NCI-H1048 (cell line): ENCODE measurements around the gene SCRT2.
A peak's percentile ranks its signal among the peaks of the same experiment; 100 is the strongest.
"Not testable (repeated sequence)": the region's sequence is repeated elsewhere in the genome, so short reads cannot be mapped to it uniquely, and the experiment has no call there.

Experiments used
- DNase-seq: peaks from one replicate; lab custom pipeline; 2025; lab: John Stamatoyannopoulos, UW

SCRT2 gene

DNA sequence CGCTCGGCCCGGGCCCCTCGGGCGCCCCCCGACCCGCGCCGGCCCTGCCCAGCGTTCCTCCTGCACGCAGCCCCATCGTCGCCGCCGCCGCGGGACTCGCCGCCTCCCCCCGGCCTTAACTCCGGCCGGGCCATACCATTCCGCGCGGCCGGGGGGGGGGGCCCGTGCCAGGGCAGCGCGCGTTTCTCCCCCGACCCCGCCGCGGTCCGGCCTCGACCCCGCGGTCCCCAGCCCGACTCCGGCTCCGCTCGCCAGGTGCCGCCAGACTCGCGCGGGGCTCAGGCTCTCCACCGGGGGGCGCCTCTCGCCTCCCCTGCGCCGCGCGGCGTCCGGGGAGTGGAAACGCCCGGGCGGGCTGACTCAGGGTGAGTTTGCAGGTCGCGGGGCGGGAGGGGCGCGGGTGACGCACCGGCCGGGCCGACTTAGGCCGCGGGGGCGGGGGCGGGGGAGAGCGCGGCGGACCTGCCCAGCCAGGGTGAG, 22.5 kb downstream of the SCRT2 start, which contains the start of gene SRXN1:
Gene SRXN1 (minus strand): TSS at position 91 of the 480 bp plus-strand sequence. CDS start 15 bp downstream, at position 76.
- DNase-seq: peak; percentile 56

DNA sequence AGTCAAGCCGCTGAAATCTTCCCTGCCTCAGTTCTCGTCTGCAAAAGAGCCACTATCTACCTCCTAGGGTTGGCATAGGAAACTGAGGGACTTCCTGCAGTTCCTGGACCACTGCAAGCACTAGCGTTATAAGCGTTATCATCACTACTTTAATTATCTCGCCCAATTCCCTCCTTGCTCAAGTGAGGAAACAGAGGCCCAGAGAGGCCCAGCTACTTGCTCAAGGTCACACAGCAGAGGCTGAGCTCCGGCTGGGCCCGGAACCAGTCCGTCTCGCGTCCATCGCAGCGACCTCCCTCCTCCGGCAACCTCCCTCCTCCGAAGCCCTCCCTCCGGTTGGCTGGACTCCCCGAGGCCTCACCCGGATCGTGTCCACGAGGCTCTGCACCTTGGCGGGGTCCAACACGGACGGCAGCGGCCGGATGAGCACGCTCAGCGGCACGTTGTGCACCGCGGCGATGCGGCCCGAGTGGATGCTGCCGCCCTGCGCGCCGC, 22.9 kb downstream of the SCRT2 start:
- DNase-seq: no peak

DNA sequence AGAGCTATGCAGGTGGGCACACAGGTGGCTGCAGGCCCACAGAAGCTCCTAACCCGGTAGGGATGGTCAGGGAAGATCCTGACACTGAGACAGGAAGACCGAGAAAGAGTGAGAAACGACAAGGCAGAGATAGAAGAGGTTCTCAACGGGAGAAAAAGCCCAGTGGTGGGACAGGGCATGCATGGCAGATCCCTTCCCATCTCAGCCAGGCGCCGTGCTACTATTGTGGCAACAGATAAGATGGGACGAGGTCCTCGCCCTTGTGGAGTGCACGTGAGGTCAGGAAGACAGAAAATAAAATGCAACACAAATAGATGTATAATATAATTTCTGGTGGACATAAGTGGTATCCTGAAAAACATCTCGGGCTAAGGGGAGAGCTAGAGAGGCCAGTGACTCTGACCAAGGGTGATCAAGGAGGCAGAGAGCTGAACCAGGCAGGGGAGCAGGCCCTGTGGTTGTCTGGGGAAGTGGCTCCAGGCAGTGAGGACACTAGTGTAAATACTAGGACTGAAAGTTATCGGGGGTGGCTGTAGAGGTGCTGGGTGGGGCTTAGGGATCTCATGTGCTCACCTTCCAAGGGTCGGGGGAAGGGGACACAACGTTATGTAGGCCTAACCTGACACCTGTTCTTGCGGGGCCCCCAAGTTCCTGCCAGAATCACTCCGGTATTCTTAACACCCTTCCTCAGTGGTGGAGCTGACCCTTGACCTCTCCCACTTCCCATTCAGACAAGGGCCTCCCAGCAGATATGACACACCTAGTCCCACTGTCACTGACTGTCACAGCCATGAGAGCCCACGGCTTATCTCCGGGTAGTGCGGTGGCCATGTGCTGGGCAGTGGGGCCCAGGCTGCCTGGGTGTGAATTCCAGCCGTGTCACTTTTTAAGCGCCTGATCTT, 23.6 kb downstream of the SCRT2 start:
- no peak for DNase-seq

GRCh38 chr20:650954-651353, 24.6 kb downstream of the SCRT2 start:
- DNase-seq: no peak

DNA sequence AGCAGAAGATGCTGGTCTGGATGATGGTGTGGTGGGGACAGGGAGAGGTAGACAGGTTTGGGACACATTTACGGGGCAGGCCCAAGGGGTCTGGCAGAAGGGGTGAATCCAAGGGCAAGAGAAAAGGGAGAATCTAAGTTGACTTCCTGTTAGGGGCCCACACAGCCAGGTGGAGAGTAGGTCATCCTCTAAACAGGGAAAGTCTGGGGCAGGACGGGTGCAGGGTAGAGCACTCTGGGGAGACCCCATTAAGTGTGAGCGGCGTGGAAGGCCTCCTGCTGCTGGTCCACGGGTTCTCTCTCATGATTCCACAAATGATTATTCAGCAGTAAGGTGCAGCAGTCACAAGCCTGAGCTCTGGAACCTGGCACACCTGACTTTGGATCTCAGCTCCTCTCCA, 25.3 kb downstream of the SCRT2 start:
- no peak for DNase-seq

- no peak for DNase-seq
Observed at GRCh38 chr20:647479-648019, 28.1 kb downstream of the SCRT2 start.

DNA sequence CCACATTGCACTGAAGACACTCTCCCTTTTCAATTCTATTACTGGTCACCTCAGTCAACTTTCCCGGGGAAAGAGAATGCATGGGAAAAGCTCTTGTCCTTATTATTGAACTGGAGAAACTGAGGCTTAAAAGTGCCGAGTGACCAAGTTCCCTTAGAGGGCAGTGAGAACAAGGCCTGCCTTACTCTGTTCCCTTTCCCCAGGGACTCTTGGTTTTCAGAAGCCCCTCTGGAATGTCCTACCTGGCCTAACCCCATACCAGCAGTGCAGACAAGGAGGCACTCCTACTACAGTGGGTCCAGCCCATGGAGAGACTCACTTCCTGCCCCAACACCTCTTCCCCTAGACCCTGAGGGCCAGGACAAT, 28.8 kb downstream of the SCRT2 start:
- no peak for DNase-seq

DNA sequence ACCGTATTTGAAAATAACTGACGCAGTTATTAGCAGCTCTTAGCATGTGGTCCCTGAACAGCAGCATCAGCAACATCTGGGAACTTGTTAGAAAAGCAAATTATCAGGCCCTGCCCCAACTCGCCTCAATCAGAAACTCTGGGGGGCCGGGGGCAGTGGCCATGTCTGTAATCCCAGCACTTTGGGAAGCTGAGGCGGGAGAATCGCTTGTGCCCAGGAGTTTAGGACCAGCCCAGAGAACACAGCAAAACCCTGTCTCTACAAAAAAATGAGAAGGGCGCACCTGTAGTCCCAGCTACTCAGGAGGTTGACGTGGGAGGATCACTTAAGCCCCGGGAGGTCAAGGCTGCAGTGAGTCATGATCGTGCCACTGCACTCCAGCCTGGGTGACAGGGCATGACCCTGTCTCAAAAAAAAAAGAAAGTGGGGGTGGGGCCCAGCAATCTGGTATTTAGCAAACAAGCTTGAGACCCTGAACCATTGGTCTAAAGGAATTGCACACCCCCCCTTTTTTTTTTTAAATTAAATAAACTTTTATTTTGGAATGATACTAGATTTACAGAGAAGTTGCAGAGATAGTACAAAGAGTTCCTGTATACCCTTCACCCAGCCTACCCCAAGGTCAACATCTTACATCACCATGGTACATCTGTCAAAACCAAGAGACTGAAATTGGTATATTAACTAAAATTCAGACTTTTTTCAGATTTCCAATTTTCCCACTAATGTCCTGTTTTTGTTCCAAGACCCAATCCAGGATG, 29.3 kb downstream of the SCRT2 start:
- no peak for DNase-seq

DNA sequence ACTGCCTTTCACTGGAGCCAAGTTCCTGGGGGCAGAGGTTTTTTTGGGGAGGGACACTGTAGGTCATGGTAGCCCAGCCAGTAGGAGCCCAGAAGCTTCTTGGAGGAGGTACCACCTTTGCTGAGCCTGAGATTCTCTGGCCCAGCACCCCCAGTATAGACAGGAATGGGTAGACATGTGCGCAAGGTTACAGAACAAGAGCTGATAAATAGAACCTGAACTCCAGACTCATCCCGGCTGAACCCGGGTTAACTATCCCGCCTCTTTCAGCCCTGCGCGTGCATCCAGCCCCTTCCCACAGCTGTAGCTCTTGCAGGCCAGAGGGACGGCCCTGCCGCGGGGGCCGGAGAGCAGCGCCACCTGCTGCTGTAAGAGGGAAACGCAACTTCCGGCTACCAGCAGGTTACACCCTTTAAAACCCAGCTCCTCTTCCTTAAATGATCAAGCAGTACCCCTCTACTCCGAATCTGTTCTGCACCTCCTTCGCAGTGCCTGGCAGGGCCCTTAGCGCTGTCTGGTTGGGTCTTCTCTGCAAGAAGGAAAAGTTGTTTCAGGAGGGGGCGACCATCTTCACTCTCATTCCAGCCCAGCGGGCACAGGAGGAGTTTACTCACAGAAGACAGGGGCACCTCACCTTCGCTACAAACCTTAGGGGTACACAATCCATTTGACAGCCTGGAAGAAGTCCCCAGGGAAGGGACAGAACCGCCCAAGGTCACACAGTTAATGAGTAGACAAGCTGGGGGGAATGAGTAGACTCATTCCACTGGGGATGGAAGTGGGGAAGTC, 30.1 kb downstream of the SCRT2 start:
- DNase-seq: peak; percentile 18

GRCh38 chr20:644692-645317, 30.8 kb downstream of the SCRT2 start:
- DNase-seq: no peak

- DNase-seq: no peak
Observed at GRCh38 chr20:642398-643174, 33.0 kb downstream of the SCRT2 start.

- DNase-seq: not testable (repeated sequence)
Observed at GRCh38 chr20:642013-642397, 33.6 kb downstream of the SCRT2 start.

GRCh38 chr20:641516-641875, 34.1 kb downstream of the SCRT2 start:
- DNase-seq: no peak

GRCh38 chr20:640674-641515, 34.7 kb downstream of the SCRT2 start:
- no peak for DNase-seq

DNA sequence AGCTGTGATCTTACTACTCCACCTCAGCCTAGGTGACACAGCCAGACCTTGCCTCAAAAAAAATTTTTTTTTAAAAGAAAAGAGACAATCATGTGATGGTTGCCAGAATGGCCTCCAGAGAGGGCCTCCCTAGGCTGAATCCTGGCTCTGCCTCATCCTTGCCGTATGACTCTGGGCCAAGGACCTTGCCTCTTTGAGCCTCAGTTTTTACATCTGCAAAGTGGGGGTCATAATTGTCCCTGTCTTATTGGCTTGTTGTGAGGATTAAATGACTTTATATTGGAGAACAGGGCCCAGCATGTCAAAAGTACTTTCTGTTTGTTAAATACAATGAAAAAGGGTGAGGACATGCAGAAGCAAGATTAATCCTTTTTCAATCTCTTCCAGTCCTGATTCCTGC, 37.0 kb downstream of the SCRT2 start:
- DNase-seq: no peak

GRCh38 chr20:637559-637958, 38.0 kb downstream of the SCRT2 start:
- DNase-seq: no peak

- DNase-seq: no peak
Observed at GRCh38 chr20:635893-636338, 39.7 kb downstream of the SCRT2 start.

GRCh38 chr20:635028-635892, 40.3 kb downstream of the SCRT2 start:
- DNase-seq: no peak
